HuH-7.5 (cell line): ENCODE results near the gene CAVIN1.
"Not testable (repeated sequence)": the region's sequence is repeated elsewhere in the genome, so short reads cannot be mapped to it uniquely, and the experiment has no call there.

Source experiments
- DNase-seq: peaks from one replicate; pipeline ENCODE4 v3.0.0; 2011; ENCODE audit warnings: low spot score

CAVIN1 gene

DNA sequence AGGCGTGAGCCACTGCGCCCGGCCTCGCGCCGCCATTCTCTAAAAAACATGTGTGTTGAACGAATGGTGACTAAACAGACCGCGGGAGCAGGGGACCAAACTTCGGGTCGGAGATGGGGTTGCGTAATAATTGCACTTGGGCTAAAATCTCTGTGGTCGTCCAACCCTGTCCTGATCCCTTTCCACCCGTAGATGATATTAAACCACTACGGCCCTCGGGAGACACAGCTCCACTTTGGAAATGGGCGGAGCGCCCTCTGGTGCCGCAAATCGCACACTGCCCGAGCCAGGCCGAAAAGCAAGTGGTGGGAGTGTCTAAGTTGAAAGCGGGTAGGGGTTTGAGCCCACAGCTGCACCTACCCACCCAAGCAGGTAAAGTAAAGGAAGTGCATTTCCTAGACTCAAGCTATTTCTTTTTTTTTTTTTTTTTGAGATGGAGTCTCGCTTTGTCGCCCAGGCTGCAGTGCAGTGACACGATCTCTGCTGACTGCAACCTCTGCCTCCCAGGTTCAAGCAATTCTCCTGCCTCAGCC is 17.0 kb downstream of the CAVIN1 start:
- peak; percentile 89 for DNase-seq

DNA sequence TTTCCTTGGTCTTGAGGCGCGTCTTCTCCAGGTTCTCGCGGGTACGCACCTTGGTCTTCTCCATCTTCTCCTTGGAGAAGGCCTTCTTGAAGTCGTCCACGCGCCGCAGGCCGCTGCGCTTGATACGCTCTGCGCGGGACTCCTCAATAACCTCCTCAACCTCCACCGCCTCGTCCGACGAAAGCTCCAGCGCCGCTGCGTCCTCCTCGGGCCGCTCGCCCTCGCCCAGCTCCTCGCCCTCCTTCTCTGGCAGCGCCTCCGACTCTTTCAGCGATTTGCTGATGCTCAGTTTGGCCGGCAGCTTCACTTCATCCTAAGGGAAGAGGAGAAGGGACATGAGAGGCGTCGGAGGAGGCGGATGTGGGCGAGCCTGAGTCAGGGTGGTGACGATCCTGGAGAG is 18.0 kb downstream of the CAVIN1 start:
- no peak for DNase-seq

DNA sequence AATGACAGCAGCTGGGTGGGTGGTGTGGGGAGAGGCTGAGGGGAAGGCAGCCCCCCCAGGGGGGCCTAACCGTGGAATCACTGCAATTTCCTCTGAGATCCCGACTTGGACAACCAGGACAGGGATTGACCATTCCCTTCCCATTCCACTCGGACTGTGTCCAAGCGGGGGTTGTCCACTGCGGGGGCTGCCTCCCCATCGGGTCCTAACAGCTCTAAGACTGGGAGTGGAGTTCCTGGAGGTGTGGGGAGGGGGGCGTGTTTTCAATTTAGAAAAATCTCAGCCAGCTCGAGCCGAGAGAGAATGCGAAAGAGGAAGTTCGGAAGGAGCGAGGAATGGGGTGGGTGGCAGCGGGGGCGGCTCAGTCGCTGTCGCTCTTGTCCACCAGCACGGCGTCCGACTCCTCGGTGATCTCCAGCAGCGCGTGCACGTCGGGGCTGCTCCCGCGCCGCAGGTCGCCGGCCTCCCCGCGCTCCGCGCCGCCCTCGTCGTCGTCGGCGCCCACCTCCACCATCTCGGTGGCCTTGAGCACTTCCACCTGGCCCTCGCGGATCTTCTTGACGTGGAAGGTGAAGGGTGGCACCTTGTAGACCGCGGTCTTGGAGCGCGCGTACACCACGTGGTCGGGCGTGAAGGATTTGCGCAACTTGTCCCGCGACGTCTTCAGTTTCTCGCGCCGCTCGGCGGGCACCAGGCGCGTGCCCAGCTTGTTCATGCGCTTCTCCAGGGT is 18.6 kb downstream of the CAVIN1 start:
- DNase-seq, result no peak

DNA sequence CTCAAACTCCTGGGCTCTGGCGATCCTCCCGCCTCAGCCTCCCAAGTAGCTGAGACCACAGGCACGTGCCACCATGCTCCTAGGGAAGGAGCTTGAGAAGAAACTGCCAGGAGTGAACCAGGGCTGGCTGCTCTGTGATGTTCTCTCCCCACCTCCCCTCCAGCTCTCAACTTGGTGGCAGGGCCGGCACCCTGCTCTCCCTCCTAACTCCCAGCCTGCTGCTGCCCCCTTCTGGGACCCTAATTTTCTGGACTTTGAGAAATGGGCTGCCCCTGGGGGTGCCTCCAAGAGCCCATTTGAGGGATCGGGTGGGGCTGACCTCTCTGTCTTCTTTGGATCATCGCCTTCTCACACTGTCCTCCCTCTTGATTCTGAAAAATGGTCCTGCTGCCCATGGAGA is 19.9 kb downstream of the CAVIN1 start:
- no peak for DNase-seq

DNA sequence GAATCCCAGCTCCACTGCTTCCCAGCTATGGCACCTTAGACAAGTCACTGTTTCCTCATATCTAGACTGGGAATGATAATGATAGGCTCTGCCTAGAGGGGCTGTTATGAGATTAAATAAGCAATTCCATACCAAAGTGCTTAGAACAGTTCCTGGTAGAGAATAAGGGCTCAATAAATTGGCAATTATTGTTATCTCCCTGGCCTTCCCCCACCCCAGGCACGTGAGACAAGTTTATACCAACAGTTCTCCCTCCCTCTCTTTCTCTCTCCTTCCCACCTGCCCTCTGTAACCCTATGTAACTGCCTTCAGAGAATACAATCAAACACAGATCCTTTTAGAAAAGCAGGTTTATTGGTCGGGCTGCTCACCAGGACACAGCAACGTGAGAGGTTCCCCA is 20.9 kb downstream of the CAVIN1 start:
- DNase-seq, result no peak

DNA sequence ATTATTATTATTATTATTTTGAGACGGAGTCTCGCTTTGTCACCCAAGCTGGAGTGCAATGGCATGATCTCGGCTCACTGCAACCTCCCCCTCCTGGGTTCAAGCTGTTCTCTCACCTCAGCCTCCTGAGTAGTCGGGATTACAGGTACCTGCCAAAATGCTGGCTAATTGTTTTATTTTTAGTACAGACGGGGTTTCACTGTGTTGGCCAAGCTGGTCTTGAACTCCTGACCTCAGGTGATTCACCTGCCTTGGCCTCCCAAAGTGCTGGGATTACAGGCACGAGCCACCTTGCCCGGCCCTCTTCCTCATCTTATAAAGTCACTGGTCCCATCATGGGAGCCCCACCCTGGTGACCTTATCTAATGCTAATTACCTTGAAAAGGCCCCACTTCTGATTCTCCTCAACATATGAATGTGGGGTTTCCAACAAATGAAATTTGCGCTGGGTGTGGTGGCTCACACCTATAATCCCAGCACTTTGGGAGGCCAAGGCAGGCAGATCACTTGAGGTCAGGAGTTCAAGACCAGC is 22.1 kb downstream of the CAVIN1 start:
- not testable (repeated sequence) for DNase-seq

DNA sequence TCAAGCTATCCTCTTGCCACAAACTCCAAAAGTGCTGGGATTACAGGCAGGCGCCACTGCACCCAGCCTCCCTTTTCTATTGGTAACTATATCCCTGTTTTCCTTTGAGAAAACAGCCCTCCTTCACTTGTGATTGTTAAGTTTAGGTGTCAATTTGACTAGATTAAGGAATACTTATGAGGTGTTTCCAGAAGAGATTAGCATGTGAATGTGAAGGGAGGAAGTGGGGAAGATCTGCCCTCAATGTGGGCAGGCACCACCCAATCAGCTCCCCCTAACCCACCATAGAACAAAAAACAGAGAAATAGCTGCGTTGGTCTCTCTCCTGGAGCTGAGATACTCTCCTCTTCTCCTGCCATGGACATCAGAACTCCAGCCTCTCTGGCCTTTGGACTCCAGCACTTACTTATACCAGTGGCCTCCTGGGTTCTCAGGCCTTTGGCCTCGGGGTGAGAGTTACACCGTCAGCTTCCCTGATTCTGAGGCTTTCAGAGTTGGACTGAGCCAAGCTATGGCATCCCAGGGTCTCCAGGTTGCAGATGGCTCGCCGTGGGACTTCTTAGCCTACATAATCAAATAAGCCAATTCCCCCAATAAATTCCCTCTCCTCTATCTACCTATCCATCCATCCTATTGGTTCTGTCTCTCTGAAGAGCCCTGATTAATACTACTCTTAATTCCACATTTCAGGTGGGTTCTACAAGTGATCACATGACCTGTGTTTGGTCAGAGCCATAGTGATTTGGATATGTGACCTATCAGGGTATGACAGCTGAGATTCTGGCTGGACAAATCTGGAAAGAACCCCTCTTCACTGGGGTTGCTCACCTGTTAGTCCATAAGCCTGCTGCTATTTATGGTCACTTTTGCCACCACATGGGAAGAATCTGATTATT is 22.9 kb downstream of the CAVIN1 start:
- no peak for DNase-seq

DNA sequence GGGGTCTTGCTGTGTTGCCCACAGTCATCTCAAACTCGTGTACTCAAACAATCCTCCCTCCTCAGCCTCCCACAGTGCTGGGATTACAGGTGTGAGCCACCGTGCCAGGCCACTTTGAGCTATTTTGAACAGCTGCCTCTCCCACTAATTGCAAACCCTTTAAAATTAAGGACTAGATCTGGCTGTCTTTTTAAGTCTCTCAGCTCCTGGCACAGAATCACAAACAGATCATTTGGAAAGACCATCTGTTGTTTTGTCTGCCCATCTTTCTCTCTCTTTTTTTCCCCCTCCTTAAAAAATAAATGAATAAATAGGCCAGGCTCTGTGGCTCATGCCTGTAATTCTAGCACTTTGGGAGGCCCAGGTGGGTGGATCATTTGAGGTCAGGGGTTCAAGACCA is 23.9 kb downstream of the CAVIN1 start:
- no peak for DNase-seq

DNA sequence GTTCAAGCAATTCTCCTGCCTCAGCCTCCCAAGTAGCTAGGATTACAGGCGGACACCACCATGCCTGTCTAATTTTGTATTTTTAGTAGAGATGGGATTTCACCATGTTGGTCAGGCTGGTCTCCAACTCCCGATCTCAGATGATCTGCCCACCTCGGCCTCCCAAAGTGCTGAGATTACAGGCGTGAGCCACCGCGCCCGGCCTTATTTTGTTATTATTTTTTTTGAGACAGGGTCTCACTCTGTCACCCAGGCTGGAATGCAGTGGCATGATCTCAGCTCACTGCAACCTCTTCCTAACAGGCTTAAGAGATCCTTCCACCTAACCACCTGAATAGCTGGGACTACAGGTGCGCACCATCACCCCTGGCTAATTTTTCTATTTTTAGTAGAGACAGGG is 27.5 kb downstream of the CAVIN1 start:
- not testable (repeated sequence) for DNase-seq

DNA sequence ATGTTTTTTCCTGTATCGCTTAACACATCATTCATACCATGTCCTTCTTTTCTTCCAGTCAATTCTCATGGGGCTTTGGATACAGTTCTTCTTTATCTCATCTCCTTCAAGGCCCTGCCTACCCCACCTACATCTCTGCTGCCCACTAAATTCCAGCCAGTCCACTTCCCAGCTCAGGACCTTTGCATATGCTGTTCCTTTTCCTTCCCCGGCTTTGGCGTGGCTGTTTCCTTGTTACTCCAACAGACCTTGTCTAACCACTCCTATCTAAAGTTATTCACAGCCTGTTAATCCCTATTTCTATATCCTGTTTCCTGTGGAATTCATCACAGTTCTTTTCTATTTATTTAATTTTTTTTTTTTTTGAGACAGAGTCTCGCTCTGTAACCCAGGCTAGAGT is 28.2 kb downstream of the CAVIN1 start:
- DNase-seq, result no peak

DNA sequence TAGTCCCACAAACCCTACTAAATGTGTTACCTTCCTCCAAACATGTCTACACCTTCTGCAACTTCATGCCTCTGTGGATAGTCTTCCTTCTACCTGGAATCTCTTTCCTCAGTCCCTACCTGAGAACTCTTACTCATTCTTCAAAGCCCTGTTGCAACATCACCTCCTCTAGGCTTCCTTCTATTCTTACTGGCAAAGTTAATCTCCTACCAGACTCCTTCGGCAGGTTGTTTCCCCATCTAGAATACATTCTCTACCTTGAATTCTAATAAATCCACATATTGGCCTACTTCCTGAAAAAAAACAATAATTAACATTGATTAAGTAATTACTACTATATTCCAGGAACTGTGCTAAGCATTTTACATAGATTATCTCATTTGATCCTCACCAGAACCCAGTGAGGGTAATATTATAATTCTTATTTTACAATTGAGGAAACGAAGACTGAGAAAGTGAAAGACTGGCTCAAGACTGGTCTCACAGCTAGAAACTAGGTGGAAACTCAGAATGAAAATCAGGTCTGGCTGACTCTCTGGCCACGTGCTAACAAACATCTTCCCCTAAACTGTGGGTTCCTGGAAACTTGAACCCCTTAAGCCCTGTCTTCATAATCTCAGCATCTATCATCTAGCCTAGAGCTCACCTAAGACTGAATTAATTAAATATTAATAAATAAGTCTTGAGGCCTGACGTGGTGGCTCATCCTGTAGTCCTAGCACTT is 30.2 kb downstream of the CAVIN1 start:
- no peak for DNase-seq

DNA sequence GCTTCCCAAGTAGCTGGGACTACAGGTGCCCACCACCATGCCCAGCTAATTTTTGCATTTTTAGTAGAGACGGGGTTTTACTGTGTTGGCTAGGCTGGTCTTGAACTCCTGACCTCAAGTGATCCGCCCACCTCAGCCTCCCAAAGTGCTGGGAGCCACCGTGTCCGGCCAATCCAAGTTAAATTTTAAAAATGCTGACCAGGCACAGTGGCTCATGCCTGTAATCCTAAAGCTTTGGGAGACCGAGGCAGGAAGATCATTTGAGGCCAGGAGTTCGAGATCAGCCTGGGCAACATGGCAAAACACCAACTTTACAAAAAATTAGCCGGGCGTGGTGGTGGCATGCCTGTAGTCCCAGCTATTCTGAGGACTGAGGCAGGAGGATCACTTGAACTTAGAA is 31.6 kb downstream of the CAVIN1 start:
- not testable (repeated sequence) for DNase-seq

DNA sequence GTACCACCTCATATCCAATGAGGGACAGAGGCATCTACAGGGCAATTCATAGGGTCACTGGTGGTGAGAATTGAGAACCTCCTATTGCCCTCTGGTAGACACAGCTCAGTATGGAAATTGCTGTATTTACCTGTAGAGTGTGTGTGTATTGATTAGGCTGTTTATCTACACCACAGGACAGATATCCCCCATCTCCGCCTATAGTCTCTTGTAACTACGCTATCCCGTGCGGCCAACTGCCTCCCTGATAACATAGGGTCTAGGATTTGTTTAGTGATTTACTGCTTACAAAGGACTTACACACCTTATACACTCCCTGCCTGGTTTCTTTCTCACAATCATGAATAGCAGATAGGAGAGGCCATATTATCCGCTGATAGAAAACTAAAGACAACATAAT is 33.2 kb downstream of the CAVIN1 start:
- DNase-seq, result no peak

DNA sequence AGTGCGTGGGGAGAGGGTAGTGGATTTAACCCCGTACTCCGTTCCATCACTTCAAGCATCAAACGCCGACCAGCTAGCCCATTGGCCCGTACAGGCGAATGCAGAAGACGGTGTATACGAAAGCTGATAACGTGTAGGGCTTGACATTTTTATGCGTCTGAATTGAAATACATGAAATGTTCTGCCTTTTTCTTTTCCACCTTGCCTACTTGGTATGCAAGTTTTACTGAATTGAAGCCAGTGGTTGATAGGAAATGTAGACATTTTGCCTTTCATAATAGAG is 34.0 kb downstream of the CAVIN1 start:
- no peak for DNase-seq

DNA sequence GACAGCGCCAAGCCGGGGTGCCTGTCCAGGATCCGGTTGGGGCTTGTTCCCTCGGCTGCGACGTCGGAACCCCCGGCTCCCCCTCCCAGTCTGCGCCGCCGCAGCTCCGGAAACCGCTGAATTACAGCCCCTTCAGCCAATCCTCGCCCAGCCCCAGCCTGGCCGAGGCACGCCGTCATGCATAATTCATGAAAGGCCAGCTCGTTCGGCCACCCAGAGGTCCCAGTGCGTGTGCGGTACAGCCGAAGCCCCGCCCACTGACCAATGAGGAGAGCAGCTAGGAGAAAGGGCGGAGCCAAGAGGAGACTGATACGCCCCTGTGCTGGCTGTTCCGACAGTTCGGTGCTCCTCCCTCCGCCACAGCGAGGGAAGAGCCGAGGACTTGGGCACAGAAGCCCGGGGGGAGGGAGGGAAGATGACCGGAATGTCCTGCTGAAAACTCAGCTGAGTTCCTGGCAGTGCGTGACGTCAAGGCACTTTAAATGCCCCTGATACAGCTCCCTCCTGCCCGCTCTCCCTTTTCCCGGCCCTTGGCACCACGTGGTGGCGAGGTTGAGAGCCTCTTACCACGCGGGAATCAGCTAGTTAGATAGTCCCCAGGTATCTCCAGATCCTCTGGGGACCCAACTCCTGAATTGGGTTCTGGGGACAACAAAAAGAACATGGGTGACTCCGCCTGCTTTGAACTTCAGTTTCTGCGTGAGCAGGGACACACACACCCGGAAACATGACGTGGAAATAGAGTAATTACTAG is 34.5 kb downstream of the CAVIN1 start, which contains the start of gene STAT3:
Gene STAT3 (minus strand): TSS at position 62 of the 754 bp plus-strand sequence. CDS start 39,926 bp downstream, outside the sequence.
- DNase-seq, result peak; percentile 90

DNA sequence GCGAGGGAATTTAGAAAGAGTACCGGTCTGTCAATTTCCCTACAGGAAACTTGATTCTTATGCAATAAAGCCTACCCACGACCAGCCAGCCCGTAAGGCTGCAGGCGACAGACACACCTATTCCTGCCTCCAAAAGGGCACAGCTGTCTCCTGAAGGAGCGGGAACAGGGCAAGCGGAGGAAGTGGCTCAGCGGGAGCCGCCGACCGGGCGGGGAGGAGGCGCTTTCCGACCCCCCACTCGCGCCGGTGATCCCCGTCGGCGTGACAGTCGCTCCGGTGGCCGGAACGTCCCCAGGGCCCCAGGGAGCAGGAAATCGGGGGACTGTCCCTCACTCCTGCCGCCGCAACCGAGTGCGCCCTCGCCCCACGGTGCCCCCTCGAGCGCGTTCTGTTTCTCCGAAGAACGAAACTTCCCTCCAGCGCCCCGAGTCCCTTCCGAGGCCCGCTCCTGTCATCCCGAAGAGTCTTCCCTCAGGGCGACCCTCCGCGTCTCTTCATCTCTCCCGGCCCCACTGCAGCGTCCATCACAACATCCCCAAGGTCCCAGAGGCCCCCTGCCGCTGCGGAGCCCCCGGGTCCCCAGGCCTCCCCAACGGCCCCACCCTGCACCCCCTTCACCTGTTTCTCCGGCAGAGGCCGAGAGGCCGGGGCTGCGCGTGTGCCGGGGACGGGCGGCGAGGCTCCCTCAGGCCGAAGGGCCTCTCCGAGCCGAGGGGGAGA is 35.2 kb downstream of the CAVIN1 start:
- no peak for DNase-seq

DNA sequence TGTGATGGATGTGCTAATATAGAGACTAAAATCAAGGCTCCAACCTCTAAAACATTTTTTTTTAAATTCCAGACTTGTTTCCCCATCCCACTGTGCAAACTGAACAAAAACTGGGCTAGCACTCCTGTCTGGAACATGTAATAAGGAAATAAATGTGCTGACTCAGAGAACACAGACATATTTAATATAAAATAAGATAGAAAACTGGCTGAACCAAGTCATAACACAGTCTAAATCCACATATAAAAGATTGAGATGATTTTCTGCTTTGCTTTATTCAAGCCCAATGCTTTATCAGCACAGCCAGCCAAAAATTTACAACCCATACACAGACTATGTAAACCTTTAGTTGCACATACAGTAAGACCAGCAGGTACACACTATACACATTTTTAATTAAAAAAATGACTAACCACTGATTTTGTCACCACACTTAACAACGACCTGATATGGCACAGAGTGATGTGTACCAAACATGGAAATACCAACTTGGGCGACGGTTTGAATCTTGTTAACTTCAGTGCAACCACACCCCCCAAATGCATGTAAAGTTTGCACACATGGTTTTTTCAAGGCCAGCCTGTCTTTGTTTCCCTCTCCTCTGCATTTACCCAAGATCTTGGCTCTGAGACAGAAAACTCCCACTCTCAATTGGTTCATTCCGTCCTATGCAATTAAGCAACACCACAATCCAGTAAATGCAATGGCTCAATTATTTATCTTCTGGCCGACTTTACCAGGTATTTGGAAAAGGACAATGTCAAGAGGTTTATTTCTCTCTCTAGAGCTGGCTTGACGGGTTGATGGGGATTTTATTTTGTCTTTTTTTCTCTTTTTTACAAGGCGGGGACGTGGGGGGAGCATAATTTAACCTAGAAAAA is 36.0 kb downstream of the CAVIN1 start:
- DNase-seq, result no peak

DNA sequence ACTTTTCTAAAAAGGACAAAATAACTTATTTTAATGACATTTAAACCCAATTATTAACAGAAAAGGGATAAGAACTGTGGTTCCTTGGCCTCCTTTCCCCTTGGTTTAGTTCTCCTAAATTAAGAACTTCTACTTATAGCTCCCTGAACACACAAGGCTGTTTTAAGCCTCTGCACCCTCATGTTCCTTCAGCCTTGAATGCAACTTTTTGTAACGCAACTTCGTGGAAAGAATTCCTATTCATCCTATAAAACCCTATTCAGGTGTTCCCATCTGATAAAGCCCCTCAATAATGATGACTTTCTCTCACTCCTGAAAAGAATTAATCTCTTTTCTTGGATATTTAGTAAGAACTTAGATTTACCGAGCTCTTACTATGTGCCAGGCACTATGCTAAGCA is 41.2 kb downstream of the CAVIN1 start:
- no peak for DNase-seq

DNA sequence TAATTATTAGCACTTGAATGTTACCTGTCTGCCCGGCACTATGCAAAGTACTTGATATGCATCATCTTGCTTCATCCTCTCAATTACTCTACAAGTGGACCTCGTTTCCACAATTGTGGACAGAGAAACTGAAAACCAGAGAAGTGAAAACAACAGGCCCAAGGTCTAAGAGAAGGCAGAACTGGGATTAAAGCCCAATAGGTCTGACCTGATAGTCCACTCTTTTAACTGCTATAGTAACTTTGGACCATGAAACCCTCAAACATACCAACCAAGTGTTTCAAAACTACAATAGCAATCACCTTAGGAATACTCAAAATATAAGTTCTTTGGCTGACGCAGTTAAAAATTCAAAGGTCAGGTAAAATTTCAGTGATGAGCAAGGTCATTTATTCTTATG is 42.1 kb downstream of the CAVIN1 start:
- DNase-seq, result no peak
